ENCODE data around the gene KPNA5. TPM values are rescaled to one million over a fixed set of nuclear protein-coding genes. Genes with fewer than 3 reads are reported as not detected.

The KPNA5 gene
- total and polyA plus RNA-seq, 2 of the 8 experiments (the other 6 are each of a cell fraction or from before 2014, with no cell fraction given), result 2.0 to 9.7 TPM

DNA sequence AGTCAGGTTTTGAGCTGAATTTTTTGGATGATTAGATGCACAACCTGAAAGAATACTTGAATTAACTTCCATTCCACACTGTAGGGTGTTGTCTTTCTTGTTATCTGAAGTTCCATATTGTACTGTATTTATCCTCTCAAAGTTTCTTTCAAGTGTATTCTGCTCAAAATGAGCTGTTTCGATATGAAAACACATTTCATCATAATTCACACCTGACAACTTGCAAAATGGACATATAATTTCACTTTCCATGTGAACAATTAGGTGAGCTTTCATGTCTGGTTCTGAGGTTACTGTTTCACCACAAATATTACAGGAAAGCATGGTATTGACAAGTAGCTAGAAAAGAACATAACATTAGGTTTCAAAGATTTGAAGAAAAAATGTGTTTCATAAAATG, 14.1 kb upstream of the KPNA5 start (continued):
- TF ChIP-seq, protein P1, sequence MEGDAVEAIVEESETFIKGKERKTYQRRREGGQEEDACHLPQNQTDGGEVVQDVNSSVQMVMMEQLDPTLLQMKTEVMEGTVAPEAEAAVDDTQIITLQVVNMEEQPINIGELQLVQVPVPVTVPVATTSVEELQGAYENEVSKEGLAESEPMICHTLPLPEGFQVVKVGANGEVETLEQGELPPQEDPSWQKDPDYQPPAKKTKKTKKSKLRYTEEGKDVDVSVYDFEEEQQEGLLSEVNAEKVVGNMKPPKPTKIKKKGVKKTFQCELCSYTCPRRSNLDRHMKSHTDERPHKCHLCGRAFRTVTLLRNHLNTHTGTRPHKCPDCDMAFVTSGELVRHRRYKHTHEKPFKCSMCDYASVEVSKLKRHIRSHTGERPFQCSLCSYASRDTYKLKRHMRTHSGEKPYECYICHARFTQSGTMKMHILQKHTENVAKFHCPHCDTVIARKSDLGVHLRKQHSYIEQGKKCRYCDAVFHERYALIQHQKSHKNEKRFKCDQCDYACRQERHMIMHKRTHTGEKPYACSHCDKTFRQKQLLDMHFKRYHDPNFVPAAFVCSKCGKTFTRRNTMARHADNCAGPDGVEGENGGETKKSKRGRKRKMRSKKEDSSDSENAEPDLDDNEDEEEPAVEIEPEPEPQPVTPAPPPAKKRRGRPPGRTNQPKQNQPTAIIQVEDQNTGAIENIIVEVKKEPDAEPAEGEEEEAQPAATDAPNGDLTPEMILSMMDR (IDR thresholded peaks at IDR 0.05; ENCODE audit: control extremely low read depth in 1 of 3, insufficient read depth in 1 of 3, low read depth in 1 of 3, low read length in 3 of 3), result no peak
- TF ChIP-seq TCF12 (IDR thresholded peaks at IDR 0.05; ENCODE audit: low read depth, low read length) (no peak), KDM1A (IDR thresholded peaks at IDR 0.05; ENCODE audit: borderline replicate concordance, low read length) (no peak), POLR2A (IDR thresholded peaks at IDR 0.05; ENCODE audit: control extremely low read depth in 1 of 2, low read depth in 2 of 2, low read length in 2 of 2) (no peak), CEBPB (IDR thresholded peaks at IDR 0.05; ENCODE audit: low read depth, low read length) (no peak), SIN3A (conservative IDR thresholded peaks at IDR 0.05 in 1 of 2, IDR thresholded peaks at IDR 0.05 in 1 of 2; ENCODE audit: low read depth in 1 of 2, low read length in 2 of 2) (no peak)
